HG02642 (cell line): ENCODE data around the gene CYP4F12.

ENCODE experiments used
- ATAC-seq: cut with Tn5 transposase; IDR thresholded peaks from one replicate; pipeline ENCODE4 v1.9.1; 2021; ENCODE audit warnings: mild to moderate bottlenecking; ENCODE audit not compliant: unreplicated experiment, poor library complexity

CYP4F12 gene

DNA sequence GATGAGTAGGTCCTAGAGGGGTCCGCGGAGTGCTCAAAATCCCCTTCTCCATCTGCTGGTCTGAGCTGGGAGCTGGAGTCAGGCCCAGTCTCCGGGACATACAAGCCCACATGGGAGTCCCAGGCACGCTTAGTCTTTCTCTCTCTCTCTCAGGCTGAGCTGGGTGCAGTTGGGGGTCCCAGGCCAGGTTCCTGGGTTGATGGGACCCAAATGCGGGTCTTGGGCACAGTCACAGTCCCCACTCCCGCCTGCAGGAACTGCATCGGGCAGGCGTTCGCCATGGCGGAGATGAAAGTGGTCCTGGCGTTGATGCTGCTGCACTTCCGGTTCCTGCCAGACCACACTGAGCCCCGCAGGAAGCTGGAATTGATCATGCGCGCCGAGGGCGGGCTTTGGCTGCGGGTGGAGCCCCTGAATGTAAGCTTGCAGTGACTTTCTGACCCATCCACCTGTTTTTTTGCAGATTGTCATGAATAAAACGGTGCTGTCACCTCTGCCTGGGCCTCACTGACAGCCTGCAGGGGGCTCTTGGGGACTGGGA lies 23.8 kb downstream of the CYP4F12 start:
- no peak for ATAC-seq

DNA sequence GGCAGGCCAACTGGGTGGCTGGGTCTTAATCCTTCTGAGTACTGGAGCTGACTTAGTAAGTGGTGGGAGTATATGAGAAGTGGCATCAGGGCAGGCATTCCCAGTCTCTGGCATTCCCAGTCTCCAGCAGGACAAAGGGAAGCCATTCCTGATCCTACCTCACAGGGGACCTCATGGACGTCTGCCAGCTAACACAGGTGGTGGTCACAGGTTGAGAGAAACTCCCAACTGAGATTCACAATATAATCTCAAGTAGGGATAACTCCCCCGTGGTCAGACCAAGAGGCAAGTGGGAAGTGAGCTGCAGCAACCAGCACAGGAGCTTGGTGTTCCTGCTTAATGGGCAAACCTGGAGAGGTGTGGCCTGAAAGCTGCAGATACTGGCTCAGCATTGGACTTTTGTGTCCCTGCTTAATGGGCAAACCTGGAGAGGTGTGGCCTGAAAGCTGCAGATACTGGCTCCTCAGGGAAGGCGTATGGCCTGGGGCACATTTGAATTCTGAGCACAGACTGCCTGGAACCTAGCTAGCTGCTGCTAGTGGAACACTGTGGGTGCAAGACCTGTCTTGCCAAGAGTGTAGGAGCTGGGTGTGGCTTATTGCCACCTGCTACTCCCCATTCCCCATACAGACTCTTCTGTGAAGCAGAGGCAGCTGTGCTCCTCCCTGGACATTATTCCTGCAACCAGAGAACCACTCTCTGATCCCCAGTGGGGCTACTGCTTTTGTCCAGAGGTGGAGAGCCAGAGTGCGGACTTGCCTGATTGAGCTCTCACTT lies 29.1 kb downstream of the CYP4F12 start:
- ATAC-seq: no peak

DNA sequence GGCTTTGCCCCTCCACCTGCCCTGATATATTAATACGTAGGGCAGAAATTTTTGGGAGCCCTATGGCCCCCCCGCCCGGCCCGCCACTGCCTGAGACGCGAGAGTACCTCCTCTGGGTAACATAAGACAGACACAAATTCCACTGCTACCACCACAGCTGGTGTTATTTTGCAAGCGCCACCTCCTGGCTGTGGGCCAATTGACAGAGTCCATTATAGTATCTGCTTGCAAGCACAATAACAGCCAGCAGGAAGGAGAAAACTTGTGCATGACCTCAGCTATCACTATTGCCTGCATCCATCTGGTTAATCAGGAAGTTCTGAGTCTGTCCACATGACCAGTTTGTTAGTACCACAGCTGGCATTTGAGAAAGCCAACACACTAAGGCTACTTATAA lies 29.6 kb downstream of the CYP4F12 start:
- no peak for ATAC-seq

DNA sequence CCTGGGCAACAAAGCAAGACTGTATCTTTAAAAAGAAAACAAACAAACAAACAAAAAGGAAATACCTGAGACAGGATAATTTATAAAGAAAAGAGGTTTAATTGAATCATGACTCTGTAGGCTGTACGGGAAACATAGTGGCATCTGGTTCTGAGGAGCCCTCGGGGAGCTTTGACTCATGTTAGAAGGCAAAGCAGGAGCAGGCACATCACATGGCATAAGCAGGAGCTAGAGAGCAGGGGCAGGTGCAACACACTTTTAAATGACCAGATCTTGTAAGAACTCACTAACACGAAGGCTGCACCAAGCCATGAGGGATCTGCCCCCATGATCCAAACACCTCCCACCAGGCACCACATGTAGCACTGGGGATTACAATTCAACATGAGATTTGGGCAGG lies 41.8 kb downstream of the CYP4F12 start:
- ATAC-seq: no peak

DNA sequence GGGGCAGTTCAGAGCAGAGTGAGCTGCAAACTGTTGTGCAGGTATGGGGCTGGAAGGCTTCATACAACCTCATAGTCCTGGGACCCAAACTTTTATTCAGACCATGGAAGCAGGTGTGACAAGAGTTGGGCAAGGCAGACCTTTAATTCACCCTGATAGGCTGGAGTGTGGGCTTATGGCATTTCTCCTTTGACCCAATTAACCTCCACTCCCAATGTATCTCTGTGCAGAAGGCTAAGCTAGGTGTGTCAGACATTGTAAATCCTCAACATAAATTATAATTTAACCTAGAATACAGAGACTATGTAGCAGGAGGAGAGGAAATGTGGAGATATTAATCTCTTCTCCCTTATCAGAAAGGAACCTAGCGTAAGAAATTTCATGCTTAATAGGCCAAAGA lies 42.8 kb downstream of the CYP4F12 start:
- ATAC-seq: no peak

DNA sequence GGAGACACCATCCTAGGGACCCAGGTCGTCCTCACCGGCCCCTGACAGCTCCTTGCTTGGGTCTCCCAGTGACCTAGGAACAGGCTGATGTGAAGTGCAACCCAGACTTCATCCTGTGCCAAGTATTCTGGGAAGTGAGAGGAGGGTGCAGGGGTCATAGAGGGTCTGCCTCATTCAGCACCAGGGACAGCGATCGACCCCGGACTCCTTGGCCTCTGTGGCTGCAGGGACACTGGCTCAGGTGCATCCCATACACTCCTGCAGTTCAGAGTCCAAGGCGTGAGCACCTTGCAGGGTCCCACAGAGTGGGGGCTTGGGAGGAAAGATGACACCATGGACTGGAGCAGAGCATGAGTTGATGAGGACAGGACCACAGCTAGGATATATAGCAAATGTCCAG lies 44.9 kb downstream of the CYP4F12 start:
- ATAC-seq: no peak

DNA sequence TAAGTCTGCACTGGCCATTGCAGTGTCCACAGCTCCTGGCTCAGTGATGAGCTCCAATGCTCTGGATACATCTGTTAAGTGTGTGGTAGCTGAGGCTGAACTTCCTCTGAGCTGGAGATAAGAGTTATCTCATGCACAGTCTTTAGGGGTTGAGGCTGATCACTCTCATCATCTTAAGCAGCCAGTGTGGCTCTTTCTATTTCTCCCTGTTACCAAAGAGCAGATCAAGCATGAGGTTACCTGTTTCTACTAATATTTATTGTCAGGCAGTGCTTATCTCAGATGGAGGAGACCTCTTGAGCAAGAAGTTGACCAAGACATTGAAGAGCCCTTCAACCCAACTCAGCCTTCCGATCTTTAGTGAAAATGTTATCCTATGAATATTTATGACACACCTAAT lies 48.4 kb downstream of the CYP4F12 start:
- no peak for ATAC-seq

DNA sequence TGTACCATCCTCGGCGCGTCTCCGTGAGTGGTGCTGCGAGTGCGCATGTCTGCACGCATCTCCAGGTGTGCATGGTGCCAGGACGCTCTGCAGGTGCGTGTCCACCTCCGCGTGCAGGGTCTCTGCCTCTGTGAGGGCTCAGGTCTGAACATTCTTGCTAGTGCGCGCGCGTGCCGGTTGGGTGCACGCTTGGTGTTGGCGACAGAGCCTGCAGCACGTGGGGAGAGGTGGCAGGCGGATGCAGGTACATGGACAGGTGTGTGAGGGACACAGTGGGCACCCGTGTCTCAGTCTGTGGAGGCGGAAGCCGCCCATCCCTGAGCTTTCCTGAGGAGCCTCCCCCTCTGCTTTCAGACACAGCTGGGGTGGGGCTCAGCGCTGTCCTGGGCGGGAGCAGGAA lies 50.1 kb downstream of the CYP4F12 start:
- ATAC-seq: no peak

DNA sequence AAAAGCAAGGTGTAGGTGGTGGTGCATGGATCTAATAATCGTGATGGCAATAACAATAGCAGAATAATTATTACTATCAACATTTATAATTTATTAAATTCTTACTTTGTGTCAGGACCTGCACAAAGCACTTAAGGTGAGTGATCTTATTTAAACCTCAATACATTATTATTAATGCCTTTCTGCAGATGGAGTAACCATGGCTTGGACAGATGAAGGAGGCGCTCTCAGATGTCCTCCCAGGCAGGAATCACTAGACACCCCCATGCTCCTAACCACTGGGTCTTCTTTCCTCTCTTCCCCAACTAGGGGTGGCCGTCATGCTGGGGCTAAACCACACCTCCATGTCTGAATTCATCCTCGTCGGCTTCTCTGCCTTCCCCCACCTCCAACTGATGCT lies 54.8 kb downstream of the CYP4F12 start, which contains the start of gene OR10H2:
Gene OR10H2, plus strand, starts transcription at position 301 of the 400 bp plus-strand sequence. Its CDS starts 20 bp downstream, at position 321.
- no peak for ATAC-seq

DNA sequence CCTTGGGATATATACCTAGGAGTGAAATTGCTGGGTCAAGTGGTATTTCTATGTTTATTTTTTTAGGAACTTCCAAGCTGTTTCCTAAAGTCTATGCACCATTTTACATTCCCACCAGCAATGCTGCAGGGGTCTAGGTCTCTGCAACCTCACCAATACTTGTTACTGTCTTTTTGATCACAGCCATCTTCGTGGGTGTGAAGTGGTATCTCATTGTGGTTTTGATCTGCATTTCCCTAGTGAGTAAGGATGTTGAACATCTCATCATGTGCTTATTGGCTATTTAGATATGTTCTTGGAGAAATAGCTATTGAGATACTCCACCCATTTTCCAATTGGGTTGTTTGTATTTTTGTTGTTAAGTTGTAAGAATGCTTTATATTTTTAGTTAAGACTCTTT lies 57.7 kb downstream of the CYP4F12 start:
- ATAC-seq: no peak

DNA sequence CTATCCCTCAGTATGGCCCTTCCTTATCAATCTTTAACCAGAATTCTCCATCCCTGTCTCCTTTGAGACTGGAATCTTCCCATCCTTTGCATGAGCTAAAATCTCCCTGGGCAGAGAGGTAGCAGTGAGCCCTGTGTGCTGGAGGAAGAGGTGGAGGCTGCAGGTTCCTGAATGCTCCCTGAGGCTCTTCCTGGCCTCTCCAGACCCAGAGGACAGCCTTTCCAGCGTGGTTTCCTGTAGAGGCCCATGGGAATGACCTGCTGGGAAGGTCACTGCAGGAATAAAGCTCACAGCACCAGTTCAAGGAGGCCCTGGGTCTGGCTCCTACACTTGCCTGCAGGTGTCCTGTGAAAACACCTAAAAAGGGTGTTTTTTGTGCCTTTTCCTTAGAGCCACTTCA lies 59.5 kb downstream of the CYP4F12 start:
- ATAC-seq: no peak

DNA sequence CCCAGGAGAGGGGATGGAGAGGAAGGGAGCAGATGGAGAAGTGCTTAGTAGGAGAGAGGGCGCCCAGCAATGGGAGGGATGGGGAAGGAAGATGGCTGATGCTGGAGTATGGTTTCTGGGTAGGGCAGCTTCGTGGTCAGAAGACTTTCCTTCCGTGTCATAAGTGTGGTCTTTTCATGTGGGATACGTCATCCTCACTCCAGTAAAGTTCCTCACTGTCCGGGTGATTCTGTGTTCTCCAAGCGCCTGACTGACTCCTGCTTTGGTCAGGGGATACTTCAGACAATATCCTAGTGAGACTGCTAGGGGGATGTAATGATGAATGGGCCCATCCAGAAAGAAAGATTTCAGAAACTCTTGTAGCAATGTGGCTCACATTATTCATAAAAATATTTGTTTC lies 61.0 kb downstream of the CYP4F12 start:
- no peak for ATAC-seq

DNA sequence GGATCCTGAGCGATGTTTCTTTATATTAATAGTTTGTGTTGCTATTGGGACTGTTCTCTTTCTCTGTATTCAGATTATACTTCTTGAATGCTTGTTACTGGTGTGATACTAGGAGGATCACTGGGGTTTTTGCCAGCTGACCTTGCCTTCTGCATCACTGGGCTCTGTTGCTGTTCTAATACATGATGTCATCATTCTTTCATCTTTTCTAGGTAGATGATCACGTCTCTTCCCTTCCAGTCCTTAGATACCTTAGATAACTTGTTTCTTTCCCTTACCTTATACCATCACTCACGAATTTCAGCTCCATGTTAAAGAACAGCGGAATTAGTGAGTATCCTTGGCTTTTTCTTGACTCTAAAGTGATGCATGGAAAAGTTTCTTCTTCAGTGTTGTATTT lies 64.8 kb downstream of the CYP4F12 start, which contains the start of gene OR10H3:
Gene OR10H3, plus strand, starts transcription at position 264 of the 400 bp plus-strand sequence. CDS start 3,408 bp downstream, outside the sequence.
- no peak for ATAC-seq

DNA sequence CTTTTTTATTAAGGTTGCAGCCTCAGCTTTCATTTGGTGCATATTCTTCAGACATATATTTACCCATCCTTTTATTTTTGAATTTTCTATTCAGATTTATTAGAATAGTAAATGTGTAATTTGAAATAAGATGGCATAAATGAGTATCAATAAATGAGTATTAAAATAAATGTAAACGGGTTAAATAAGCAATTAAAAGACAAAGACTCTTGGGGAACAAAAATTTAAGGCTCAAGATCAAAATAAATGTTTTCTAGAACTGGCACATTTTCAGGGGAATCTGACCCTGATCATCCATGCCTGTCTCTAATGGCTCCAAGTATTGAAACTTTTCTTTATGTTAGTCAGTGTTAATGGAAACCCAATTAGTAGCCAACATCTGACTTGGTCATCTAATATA lies 67.9 kb downstream of the CYP4F12 start:
- ATAC-seq: no peak
